Measurements from ENCODE around the gene SCAMP4. TPM values are rescaled to one million over a fixed set of nuclear protein-coding genes. Genes with fewer than 3 reads are reported as not detected.
A peak's percentile ranks its signal among the peaks of the same experiment; 100 is the strongest.

The SCAMP4 gene
- total RNA-seq, 1 donor, result 20.1 TPM

DNA sequence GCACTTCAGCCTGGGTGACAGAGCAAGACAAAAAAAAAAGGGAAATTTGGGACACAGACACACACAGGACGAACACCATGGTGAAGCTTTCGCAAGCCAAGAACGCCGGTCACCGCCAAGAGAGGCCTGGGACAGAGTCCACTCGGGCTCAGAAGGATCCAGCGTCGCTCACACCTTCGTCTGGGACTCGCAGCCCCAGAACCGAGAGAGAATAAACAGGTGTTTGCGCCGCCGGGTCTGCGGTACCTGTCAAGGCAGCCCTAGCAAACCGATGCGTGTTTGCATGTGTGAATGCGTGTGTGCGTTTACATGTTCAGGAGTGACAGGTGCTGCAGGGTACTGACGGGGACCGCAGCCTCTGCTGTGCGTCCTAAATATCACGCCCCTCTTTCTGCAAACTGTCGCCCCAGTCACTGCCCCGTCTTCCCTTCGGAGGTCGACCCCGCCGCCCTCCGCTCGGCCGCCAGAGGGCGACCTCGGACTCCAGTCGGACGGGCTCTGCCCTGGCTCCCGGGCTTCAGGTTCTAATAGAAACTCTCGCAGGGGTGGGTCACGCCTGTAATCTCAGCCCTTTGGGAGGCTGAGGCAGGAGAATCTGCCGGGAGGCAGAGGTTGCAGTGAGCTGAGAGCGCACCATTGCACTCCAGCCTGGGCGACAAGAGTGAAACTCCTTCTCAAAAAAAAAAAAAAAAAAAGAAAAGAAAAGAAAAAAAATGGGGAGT, 24.0 kb downstream of the SCAMP4 start:
- peak overlapping the region; percentile 28 for H3K4me3 ChIP-seq (ENCODE audit: low read length)
- H3K4me1 ChIP-seq (ENCODE audit: insufficient read depth, low read length), result peaks cover 21% of the 10 kb centered on the region
- H3K27me3 ChIP-seq (ENCODE audit: insufficient read depth, low read length), result no peaks in the 10 kb centered on the region

DNA sequence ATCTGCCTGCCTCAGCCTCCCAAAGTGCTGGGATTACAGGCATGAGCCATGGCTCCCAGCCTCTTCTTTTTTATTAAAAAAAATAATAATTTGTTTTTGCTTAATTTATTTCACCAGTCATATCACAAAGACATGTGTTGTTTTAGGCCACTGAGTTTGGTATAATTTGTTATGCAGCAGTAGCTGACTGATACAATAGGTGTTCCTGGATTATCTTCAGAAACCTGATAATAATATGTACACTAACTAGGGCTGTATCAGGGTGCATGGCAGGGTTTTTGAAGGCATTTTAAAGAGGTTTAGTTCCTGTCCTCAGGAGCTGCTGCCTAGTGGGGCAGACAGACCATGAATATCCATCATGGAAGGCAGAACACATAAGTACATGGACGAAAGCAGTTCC, 26.2 kb downstream of the SCAMP4 start:
- Histone ChIP-seq H3K27me3 (ENCODE audit: insufficient read depth, low read length) (no peaks in the 10 kb centered on the region), H3K9me3 (ENCODE audit: low read depth, low read length) (no peaks in the 10 kb centered on the region), H3K4me3 (ENCODE audit: low read length) (no peak overlapping the region), H3K4me1 (ENCODE audit: insufficient read depth, low read length) (peaks cover 21% of the 10 kb centered on the region)

More for the DNA sequence above, 24.0 kb downstream of the SCAMP4 start:
- no peaks in the 10 kb centered on the region for H3K9me3 ChIP-seq (ENCODE audit: low read depth, low read length)

DNA sequence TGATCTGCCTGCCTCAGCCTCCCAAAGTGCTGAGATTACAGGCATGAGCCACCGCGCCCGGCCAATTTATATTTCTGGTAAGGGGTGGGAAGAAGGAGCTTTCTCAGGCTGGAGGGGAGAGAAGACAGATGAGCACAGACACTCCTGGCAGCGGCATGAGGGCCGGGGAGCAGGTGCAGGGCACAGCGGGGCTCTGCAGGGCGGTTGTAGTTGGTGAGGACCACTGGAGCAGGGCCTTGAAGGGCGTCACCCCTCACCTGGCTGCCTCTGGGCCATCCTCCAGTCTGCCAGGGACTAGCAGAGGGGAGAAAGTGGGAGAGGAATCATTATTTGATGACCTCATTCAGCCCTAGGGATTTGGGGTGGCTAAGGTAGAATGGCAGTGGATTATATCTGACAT, 27.2 kb downstream of the SCAMP4 start:
- H3K4me1 ChIP-seq (ENCODE audit: insufficient read depth, low read length), result peaks cover 21% of the 10 kb centered on the region
- no peaks in the 10 kb centered on the region for H3K27me3 ChIP-seq (ENCODE audit: insufficient read depth, low read length)
- no peaks in the 10 kb centered on the region for H3K9me3 ChIP-seq (ENCODE audit: low read depth, low read length)
- no peak overlapping the region for H3K4me3 ChIP-seq (ENCODE audit: low read length)

DNA sequence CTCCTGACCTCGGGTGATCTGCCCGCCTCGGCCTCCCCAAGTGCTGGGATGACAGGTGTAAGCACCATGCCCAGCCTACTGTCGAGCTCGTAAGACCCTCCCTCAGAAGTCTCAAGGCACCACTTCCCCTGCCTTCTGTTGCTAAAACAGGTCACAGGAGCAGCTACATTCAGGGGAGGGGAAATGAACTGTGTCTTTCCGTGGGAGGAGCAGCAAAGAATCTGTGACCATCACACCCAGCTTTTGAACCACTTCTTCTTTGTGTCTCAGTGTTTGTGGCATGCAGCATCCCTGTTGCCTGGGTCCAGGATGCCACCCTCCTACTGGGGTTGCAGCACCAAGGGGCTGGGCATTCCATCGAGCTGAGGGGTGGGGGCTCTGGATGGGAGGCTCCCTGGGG, 28.0 kb downstream of the SCAMP4 start:
- Histone ChIP-seq H3K4me3 (ENCODE audit: low read length) (no peak overlapping the region), H3K4me1 (ENCODE audit: insufficient read depth, low read length) (peaks cover 21% of the 10 kb centered on the region), H3K27me3 (ENCODE audit: insufficient read depth, low read length) (no peaks in the 10 kb centered on the region), H3K9me3 (ENCODE audit: low read depth, low read length) (no peaks in the 10 kb centered on the region)

DNA sequence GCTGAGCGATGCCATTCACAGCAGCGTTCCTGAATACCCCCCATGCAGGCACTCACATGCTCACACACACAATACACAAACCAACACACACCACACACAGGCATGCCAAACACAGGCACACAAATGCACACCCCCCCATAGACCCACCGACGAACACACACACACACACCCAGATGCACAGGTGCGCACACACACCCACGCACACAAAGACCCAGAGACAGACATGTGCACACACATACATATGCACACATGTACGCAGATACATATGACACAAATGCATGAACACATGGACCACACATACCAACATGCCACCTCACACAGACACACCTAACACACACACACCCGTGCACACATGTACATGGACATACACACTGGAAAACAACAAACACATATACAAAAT, 28.7 kb downstream of the SCAMP4 start:
- H3K4me1 ChIP-seq (ENCODE audit: insufficient read depth, low read length), result peaks cover 19% of the 10 kb centered on the region
- no peak overlapping the region for H3K4me3 ChIP-seq (ENCODE audit: low read length)
- no peaks in the 10 kb centered on the region for H3K27me3 ChIP-seq (ENCODE audit: insufficient read depth, low read length)
- H3K9me3 ChIP-seq (ENCODE audit: low read depth, low read length), result no peaks in the 10 kb centered on the region

DNA sequence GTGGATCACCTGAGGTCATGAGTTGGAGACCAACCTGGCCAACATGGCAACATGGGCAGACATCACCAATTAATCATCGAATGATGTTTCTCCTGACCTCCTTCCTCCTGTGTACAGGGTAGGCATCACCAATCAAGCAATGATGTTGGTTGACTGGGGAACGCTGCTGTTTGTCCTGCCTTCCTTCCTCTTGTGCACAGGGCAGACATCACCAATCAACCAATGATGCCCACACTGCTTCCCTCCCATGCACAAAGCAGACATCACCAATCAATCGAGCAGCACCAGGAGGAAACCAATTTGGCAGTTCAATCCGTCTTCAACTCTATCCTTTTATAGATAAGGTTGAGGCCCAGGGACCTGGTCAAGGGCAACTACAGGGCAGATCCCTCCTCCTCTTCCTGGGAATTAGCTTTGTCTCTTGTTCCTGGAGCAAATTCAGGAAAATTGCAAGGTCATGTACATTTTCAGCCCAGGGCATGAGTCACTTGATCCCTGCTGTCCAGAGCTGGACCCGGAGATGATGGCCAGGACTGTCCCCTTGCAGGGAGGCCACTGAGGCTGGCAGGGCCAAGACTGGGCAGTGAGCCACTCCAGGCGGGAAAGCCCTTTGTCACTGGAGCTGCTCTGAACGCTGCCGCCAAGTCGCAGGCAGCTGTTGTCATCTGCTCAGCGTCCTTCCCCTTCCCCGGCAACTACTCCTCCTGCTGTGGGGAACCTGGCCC, 30.4 kb downstream of the SCAMP4 start:
- Histone ChIP-seq H3K4me1 (ENCODE audit: insufficient read depth, low read length) (peaks cover 15% of the 10 kb centered on the region), H3K4me3 (ENCODE audit: low read length) (no peak overlapping the region), H3K27me3 (ENCODE audit: insufficient read depth, low read length) (no peaks in the 10 kb centered on the region), H3K9me3 (ENCODE audit: low read depth, low read length) (no peaks in the 10 kb centered on the region)

DNA sequence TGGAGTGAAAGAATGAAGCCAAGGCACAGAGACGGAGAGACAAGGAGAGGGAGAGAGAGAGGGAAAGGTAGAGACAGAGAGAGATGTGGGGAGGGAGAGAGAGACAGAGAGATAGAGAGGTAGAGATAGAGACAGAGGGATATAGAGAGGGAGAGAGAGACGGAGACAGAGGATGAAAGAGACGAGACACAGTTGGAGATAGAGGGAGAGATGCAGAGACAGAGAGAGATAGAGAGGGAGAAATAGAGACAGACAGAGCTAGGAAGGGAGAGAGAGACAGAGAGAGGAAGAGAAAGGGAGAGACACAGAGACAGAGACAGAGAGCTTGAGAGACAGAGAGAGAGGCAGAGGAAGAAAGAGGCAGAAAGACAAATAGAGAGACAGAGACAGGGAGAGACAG, 31.2 kb downstream of the SCAMP4 start:
- H3K9me3 ChIP-seq (ENCODE audit: low read depth, low read length), result no peaks in the 10 kb centered on the region
- no peaks in the 10 kb centered on the region for H3K27me3 ChIP-seq (ENCODE audit: insufficient read depth, low read length)
- peaks cover 15% of the 10 kb centered on the region for H3K4me1 ChIP-seq (ENCODE audit: insufficient read depth, low read length)
- H3K4me3 ChIP-seq (ENCODE audit: low read length), result no peak overlapping the region

DNA sequence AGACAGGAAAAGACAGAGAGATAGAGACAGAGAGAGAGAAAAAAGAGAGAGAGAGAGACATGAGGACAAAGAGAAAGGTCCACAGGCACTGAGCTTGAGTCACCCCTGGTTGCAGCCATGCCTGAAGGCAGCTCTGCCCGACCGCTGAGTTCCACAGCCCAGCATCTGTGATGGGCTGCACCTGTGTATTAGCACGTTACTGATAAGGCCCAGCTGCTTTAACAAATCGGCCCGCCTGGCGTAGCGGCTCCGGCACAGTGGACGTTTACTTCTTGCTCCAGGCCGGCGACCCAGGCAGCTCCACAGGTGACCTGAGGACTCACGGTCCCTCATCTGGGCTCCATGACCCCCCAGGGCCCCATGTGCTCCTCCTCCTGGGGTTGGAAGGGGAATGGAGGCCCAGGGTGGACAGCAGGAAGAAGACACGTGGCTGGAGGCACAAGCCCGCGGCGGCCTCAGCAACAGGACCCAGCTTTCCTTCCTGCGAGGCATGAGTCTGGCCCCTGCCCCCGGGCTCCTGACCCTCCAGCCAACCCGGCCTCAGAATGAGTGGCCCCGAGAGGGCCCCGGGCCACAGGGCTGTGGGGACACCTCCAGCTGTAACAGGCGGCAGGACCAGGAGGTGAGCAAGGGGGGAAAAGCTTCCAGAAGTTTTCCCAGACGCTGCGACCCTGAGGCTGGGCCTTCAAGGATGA, 31.9 kb downstream of the SCAMP4 start:
- no peaks in the 10 kb centered on the region for H3K27me3 ChIP-seq (ENCODE audit: insufficient read depth, low read length)
- H3K4me1 ChIP-seq (ENCODE audit: insufficient read depth, low read length), result peaks cover 15% of the 10 kb centered on the region
- H3K4me3 ChIP-seq (ENCODE audit: low read length), result no peak overlapping the region
- H3K9me3 ChIP-seq (ENCODE audit: low read depth, low read length), result no peaks in the 10 kb centered on the region

DNA sequence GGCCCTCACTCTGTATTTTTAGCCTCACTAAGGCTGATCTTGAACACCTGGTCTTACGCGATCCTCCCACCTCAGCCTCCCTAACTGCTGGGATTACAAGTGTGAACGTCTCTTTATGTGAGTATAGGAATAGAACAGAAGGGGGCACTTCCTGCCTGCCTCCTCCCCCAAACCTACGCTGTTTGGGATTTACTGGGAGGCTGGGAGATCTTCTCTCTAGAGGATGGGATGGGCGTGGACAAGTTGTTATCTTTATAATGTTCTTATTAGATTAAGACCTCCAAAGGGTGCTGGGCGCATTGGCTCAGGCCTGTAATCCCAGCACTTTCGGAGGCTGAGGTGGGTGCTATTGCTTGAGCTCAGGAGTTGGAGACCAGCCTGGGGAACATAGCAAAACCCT, 32.9 kb downstream of the SCAMP4 start:
- no peaks in the 10 kb centered on the region for H3K9me3 ChIP-seq (ENCODE audit: low read depth, low read length)
- no peak overlapping the region for H3K4me3 ChIP-seq (ENCODE audit: low read length)
- H3K27me3 ChIP-seq (ENCODE audit: insufficient read depth, low read length), result no peaks in the 10 kb centered on the region
- peaks cover 18% of the 10 kb centered on the region for H3K4me1 ChIP-seq (ENCODE audit: insufficient read depth, low read length)

DNA sequence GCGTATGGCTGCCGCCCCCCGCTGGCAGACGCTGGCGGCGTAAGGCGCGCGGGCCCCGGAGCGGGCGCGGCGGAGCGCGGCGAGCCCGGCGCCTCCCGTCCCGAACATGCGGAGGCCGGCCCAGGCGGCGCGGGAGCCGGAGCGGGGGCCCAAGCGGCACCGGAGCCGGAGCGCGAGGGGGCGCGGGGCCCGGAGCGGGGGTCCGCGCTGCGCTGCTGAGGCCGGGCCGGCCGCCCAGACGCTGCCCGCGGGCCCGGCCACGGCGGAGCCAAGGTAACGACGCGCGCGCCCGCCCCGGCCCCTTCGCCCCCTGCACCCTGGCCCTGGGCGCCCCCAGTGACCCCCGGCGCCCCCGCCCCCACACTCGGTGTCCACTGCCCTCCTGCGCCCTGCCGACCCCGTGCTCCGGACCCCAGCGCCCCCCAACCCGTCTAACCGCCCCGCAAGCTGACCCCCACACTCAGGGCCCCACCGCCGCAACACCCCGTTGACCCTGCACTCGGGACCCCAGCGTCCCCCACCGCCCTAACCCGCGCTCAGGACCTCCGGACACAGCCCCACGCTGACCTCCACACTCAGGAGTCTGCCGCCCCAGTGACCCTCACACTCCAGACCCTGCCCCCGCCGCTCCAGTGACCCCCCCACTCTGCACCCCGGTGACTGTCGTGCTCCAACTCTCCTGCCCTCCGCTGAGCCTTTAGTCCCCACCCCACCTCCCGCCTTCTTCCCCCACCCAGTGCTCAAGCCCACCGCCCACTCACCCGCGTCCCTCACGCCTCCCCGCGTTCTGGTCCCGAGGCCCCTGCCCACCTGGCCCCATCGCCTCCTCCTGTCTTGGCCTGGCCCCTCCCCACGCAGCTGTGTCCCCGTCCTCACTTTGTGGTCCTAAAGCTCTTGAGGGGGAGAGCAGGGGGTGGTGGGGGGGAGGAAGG, 36.2 kb downstream of the SCAMP4 start, which contains the start of gene CSNK1G2:
TSS of gene CSNK1G2 (plus strand) at position 27 of the 932 bp plus-strand sequence. CDS start 28,601 bp downstream, outside the sequence.
- Histone ChIP-seq H3K9me3 (ENCODE audit: low read depth, low read length) (no peaks in the 10 kb centered on the region), H3K4me1 (ENCODE audit: insufficient read depth, low read length) (peaks cover 37% of the 10 kb centered on the region), H3K4me3 (ENCODE audit: low read length) (peak within 1 kb of the TSS; percentile 80), H3K27me3 (ENCODE audit: insufficient read depth, low read length) (no peaks in the 10 kb centered on the region)

DNA sequence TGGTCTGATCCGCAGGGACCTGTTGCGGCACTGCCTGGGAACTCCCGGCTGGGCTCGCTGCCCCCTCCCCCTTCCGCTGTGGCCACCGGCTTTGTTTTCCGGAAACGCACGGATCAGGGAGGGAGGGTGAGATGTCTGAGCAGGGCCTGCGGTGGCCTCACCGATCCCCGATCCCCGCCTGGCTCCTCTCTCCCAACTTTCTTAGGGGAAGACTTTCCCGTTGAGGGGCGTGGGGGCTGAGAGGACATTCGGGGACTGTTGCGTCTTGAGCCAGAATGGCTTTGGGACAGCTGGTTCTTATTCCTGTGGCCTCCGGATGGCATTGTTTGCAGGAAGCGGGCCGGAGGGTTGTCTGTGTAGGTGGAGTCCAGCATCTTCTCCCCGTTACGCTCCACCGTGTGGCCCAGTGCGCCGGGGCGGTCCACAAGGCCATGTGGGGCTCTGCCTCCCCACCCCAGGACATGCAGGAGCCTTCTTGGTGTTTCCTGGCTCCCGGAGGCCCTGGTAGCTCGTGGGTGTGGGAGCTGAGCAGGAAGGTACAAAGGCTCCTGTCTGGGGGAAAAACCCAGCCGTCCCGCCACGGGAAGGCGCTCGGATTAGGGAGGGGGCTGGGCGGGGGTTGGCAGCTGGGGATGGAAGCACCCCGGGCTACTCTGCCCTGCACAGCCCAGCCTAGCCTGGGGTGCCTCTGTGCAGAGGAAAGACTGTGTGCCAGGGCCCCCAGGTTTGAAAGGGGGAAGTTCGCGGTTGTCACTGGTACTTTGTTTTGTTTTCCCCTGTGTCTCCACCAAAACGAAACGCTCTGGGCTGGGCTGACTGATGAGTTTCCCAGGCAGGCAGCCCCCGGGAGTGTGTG, 37.1 kb downstream of the SCAMP4 start:
- H3K27me3 ChIP-seq (ENCODE audit: insufficient read depth, low read length), result no peaks in the 10 kb centered on the region
- H3K4me3 ChIP-seq (ENCODE audit: low read length), result peak overlapping the region; percentile 80
- peaks cover 43% of the 10 kb centered on the region for H3K4me1 ChIP-seq (ENCODE audit: insufficient read depth, low read length)
- no peaks in the 10 kb centered on the region for H3K9me3 ChIP-seq (ENCODE audit: low read depth, low read length)

DNA sequence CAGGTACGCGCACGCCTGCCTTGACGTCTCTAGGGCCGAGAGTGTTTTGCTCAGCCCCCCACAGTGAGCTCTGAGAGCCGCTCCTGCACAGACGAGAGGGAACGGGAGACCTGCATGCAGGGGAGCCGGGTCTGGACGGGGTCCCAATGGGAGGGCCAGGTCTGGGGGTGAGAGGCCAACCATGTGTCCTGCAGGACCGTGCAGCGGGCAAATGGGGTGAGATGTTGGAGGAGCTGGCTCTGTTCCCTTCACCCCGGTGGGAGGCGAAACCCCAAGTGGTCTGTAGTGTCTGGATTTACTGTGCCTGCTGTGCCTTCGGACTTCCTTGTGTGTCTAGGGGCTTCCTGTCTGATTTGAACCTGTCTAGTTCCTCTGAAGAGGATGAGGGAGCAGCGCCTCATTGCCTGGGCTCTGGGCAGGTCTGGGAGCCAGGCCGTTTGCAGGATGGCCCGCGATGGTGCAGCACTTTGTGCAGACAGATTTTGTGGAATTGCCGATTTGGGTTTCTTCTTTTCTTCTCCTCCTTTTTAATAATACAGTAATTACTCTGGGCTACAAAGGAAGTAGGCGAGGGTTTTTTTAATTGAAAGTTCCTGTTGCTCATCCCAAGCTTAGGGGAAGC, 37.8 kb downstream of the SCAMP4 start:
- H3K4me1 ChIP-seq (ENCODE audit: insufficient read depth, low read length), result peaks cover 51% of the 10 kb centered on the region
- no peaks in the 10 kb centered on the region for H3K9me3 ChIP-seq (ENCODE audit: low read depth, low read length)
- peak overlapping the region; percentile 80 for H3K4me3 ChIP-seq (ENCODE audit: low read length)
- H3K27me3 ChIP-seq (ENCODE audit: insufficient read depth, low read length), result no peaks in the 10 kb centered on the region

DNA sequence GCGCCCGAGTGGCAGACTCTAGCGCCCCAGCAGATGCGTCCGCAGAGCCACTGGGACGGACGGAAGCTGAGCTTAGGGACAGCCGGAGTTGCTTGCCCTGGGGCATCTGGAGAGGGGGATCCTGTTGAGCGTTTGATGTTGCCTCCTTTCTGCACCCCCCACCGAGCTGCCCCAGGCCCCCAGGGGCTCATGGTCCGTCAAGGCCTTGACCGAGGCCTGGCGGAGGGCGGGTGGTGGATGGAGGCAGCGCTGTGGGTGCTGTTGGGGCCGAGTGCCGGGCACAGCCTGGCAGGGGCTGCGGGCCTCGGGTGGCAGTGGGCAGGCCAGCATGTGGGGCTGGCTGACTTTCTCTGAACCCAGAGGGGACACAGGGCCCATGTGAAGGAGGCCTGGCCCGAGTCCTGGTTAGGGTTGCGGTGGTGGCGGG, 38.5 kb downstream of the SCAMP4 start:
- peak overlapping the region; percentile 80 for H3K4me3 ChIP-seq (ENCODE audit: low read length)
- no peaks in the 10 kb centered on the region for H3K27me3 ChIP-seq (ENCODE audit: insufficient read depth, low read length)
- peaks cover 56% of the 10 kb centered on the region for H3K4me1 ChIP-seq (ENCODE audit: insufficient read depth, low read length)
- no peaks in the 10 kb centered on the region for H3K9me3 ChIP-seq (ENCODE audit: low read depth, low read length)

Measured in mononuclear cell (primary cell).